HUES48 (cell line): ENCODE results near the gene ARAP3.
A peak's percentile ranks its signal among the peaks of the same experiment; 100 is the strongest.

Experiments used
- H3K27ac ChIP-seq: one replicate; pipeline ENCODE4 v1.7.0; 2013; ENCODE audit warnings: low read depth, low read length, inconsistent platforms
- H3K27me3 ChIP-seq: 2 replicates; pipeline ENCODE4 v1.6.1; 2013; ENCODE audit warnings: mild to moderate bottlenecking, low read length; ENCODE audit not compliant: control insufficient read depth, insufficient read depth
- H3K36me3 ChIP-seq: 2 replicates; pipeline ENCODE4 v1.6.1; 2013; ENCODE audit warnings: low read length; ENCODE audit not compliant: control insufficient read depth, insufficient read depth
- H3K4me1 ChIP-seq: 2 replicates; pipeline ENCODE4 v1.6.1; 2013; ENCODE audit warnings: mild to moderate bottlenecking, low read length; ENCODE audit not compliant: control insufficient read depth, insufficient read depth
- H3K4me3 ChIP-seq: 2 replicates; pipeline ENCODE4 v1.5.1; 2013; ENCODE audit warnings: mild to moderate bottlenecking, low read depth, low read length
- H3K9ac ChIP-seq: 2 replicates; pipeline ENCODE4 v1.6.1; 2013; ENCODE audit warnings: mild to moderate bottlenecking, low read depth, low read length, moderate library complexity
- H3K9me3 ChIP-seq: 2 replicates; pipeline ENCODE4 v1.6.1; 2013; ENCODE audit warnings: low read length; ENCODE audit not compliant: control insufficient read depth, insufficient read depth

The ARAP3 gene

GRCh38 chr5:141633871-141634561 lies 48.0 kb downstream of the ARAP3 start:
- no peaks in the 10 kb centered on the region for H3K9me3 ChIP-seq
- H3K27ac ChIP-seq = no peak overlapping the region
- no peak overlapping the region for H3K4me3 ChIP-seq
- peaks cover 12% of the 10 kb centered on the region for H3K4me1 ChIP-seq
- H3K36me3 ChIP-seq = peaks cover 45% of the 10 kb centered on the region
- no peaks in the 10 kb centered on the region for H3K27me3 ChIP-seq
- H3K9ac ChIP-seq = no peak overlapping the region

GRCh38 chr5:141632650-141633049 lies 49.4 kb downstream of the ARAP3 start:
- Histone ChIP-seq H3K4me1 (0 out of 2 replicates have a peak, but pooled peaks cover 5% of the 10 kb centered on the region), H3K4me3 (no peak overlapping the region), H3K9ac (no peak overlapping the region), H3K9me3 (no peaks in the 10 kb centered on the region), H3K36me3 (peaks cover 55% of the 10 kb centered on the region), H3K27ac (no peak overlapping the region), H3K27me3 (no peaks in the 10 kb centered on the region)

GRCh38 chr5:141630570-141631140 lies 51.4 kb downstream of the ARAP3 start:
- H3K9ac ChIP-seq = no peak overlapping the region
- no peak overlapping the region for H3K4me3 ChIP-seq
- H3K27ac ChIP-seq = no peak overlapping the region
- H3K27me3 ChIP-seq = no peaks in the 10 kb centered on the region
- peaks cover 74% of the 10 kb centered on the region for H3K36me3 ChIP-seq
- H3K4me1 ChIP-seq = 0 out of 2 replicates have a peak, but pooled peaks cover under 1% of the 10 kb centered on the region
- H3K9me3 ChIP-seq = no peaks in the 10 kb centered on the region

- no peak overlapping the region for H3K27ac ChIP-seq
- H3K4me3 ChIP-seq = no peak overlapping the region
- H3K36me3 ChIP-seq = peaks cover 86% of the 10 kb centered on the region
- no peaks in the 10 kb centered on the region for H3K9me3 ChIP-seq
- no peaks in the 10 kb centered on the region for H3K27me3 ChIP-seq
- peaks cover 8% of the 10 kb centered on the region for H3K4me1 ChIP-seq
- H3K9ac ChIP-seq = no peak overlapping the region
Observed at GRCh38 chr5:141628175-141628788, 53.7 kb downstream of the ARAP3 start.

GRCh38 chr5:141623611-141624010 lies 58.4 kb downstream of the ARAP3 start:
- Histone ChIP-seq H3K27ac (peak overlapping the region; percentile 66), H3K36me3 (peaks cover 84% of the 10 kb centered on the region), H3K9ac (no peak overlapping the region), H3K27me3 (no peaks in the 10 kb centered on the region), H3K4me3 (no peak overlapping the region), H3K4me1 (peaks cover 12% of the 10 kb centered on the region), H3K9me3 (no peaks in the 10 kb centered on the region)

GRCh38 chr5:141623186-141623585 lies 58.8 kb downstream of the ARAP3 start:
- H3K27me3 ChIP-seq = no peaks in the 10 kb centered on the region
- peak overlapping the region; percentile 66 for H3K27ac ChIP-seq
- H3K9me3 ChIP-seq = no peaks in the 10 kb centered on the region
- H3K36me3 ChIP-seq = peaks cover 80% of the 10 kb centered on the region
- H3K4me3 ChIP-seq = no peak overlapping the region
- no peak overlapping the region for H3K9ac ChIP-seq
- H3K4me1 ChIP-seq = peaks cover 12% of the 10 kb centered on the region

GRCh38 chr5:141618804-141619554 lies 63.1 kb downstream of the ARAP3 start, which contains the start of gene DIAPH1:
Gene DIAPH1, minus strand, starts transcription at chr5:141619000. Its CDS starts 86 bp downstream, at chr5:141618914.
- no peaks in the 10 kb centered on the region for H3K27me3 ChIP-seq
- peaks cover 38% of the 10 kb centered on the region for H3K4me1 ChIP-seq
- peak within 1 kb of the TSS; percentile 87 for H3K27ac ChIP-seq
- peak within 1 kb of the TSS; percentile 77 for H3K9ac ChIP-seq
- peak within 1 kb of the TSS; percentile 77 for H3K4me3 ChIP-seq
- no peaks in the 10 kb centered on the region for H3K9me3 ChIP-seq
- peaks cover 46% of the 10 kb centered on the region for H3K36me3 ChIP-seq

GRCh38 chr5:141618030-141618803 lies 63.8 kb downstream of the ARAP3 start:
- Histone ChIP-seq H3K9me3 (no peaks in the 10 kb centered on the region), H3K9ac (peak overlapping the region; percentile 77), H3K27me3 (no peaks in the 10 kb centered on the region), H3K27ac (peak overlapping the region; percentile 87), H3K4me1 (peaks cover 38% of the 10 kb centered on the region), H3K36me3 (peaks cover 38% of the 10 kb centered on the region), H3K4me3 (peak overlapping the region; percentile 77)

GRCh38 chr5:141617682-141618029 lies 64.4 kb downstream of the ARAP3 start:
- peak overlapping the region; percentile 46; the same call in 1 of the 2 replicates for H3K9ac ChIP-seq
- H3K9me3 ChIP-seq = no peaks in the 10 kb centered on the region
- H3K27ac ChIP-seq = peak overlapping the region; percentile 87
- no peaks in the 10 kb centered on the region for H3K27me3 ChIP-seq
- H3K4me3 ChIP-seq = peak overlapping the region; percentile 77
- H3K4me1 ChIP-seq = peaks cover 40% of the 10 kb centered on the region
- H3K36me3 ChIP-seq = peaks cover 34% of the 10 kb centered on the region

- Histone ChIP-seq H3K9ac (no peak overlapping the region), H3K9me3 (no peaks in the 10 kb centered on the region), H3K36me3 (peaks cover 30% of the 10 kb centered on the region), H3K27me3 (no peaks in the 10 kb centered on the region), H3K4me1 (peaks cover 40% of the 10 kb centered on the region), H3K27ac (peak overlapping the region; percentile 87), H3K4me3 (peak overlapping the region; percentile 77)
Observed at GRCh38 chr5:141617128-141617527, 64.9 kb downstream of the ARAP3 start.
